ENCODE measurements around the gene SMIM3. TPM values are rescaled to one million over a fixed set of nuclear protein-coding genes. Genes with fewer than 3 reads are reported as not detected.

SMIM3 gene
- total RNA-seq, 1 donor from 2014 or later, result 3.4 TPM

- TF ChIP-seq CTCF (IDR thresholded peaks at IDR 0.05; ENCODE audit: insufficient read depth, low read length, severe bottlenecking), result no peak
- Histone ChIP-seq H3K27me3 (ENCODE audit: control insufficient read depth, insufficient read depth, low read length) (no peaks in the 10 kb centered on the region), H3K36me3 (ENCODE audit: control insufficient read depth, insufficient read depth, low read length) (no peaks in the 10 kb centered on the region), H3K4me3 (ENCODE audit: low read depth, low read length) (no peak overlapping the region)
- DNase-seq (ENCODE audit: low read depth), result no peak
- no peak for FAIRE-seq
These were observed 12.3 kb upstream of the SMIM3 start for GRCh38 chr5:150766251-150766650.

DNA sequence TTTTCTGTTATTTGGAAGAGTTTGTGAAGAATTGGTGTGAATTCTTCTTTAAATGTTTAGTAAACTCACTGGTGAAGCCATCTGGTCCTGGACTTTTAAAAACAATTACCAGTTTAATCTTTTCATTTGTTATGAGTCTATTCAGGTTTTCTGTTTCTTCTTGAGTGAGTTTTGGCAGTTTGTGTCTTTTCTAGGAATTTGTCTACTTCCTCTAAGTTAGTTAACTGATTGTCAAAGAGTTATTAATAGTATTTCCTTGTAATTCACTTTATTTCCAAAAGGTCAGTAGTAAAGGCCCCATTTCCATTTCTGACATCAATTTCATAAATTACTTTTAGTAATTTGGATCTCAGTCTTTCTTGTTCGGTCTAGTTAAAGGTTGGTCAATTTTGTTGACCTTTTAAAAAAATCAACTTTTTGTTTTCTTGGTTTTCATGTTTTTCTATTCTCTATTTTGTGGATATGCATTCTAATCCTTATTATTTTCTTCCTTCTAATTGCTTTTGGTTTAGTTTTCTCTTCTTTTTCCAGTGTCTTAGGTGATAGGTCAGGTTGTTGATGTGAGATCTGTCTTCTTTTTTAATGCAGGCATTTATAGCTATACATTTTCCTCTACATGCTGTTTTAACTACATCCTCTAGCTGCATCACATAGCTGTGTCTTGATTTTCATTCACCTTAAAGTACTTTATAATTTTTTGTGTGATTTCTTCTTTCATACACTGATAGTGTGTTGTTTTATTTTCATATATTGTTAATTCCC is 7.3 kb upstream of the SMIM3 start:
- DNase-seq (ENCODE audit: low read depth) (no peak), FAIRE-seq (no peak)
- TF ChIP-seq CTCF (IDR thresholded peaks at IDR 0.05; ENCODE audit: insufficient read depth, low read length, severe bottlenecking), result no peak
- H3K27me3 ChIP-seq (ENCODE audit: control insufficient read depth, insufficient read depth, low read length), result no peaks in the 10 kb centered on the region
- no peaks in the 10 kb centered on the region for H3K36me3 ChIP-seq (ENCODE audit: control insufficient read depth, insufficient read depth, low read length)
- no peak overlapping the region for H3K4me3 ChIP-seq (ENCODE audit: low read depth, low read length)

- Histone ChIP-seq H3K4me3 (ENCODE audit: low read depth, low read length) (no peak overlapping the region), H3K27me3 (ENCODE audit: control insufficient read depth, insufficient read depth, low read length) (no peaks in the 10 kb centered on the region), H3K36me3 (ENCODE audit: control insufficient read depth, insufficient read depth, low read length) (no peaks in the 10 kb centered on the region)
- no peak for TF ChIP-seq CTCF (IDR thresholded peaks at IDR 0.05; ENCODE audit: insufficient read depth, low read length, severe bottlenecking)
- peak; percentile 99 for DNase-seq (ENCODE audit: low read depth)
- no peak for FAIRE-seq
These were observed 4.4 kb upstream of the SMIM3 start for GRCh38 chr5:150774145-150774544.

- no peak overlapping the region for H3K4me3 ChIP-seq (ENCODE audit: low read depth, low read length)
- H3K27me3 ChIP-seq (ENCODE audit: control insufficient read depth, insufficient read depth, low read length), result no peaks in the 10 kb centered on the region
- H3K36me3 ChIP-seq (ENCODE audit: control insufficient read depth, insufficient read depth, low read length), result no peaks in the 10 kb centered on the region
- TF ChIP-seq CTCF (IDR thresholded peaks at IDR 0.05; ENCODE audit: insufficient read depth, low read length, severe bottlenecking), result no peak
- DNase-seq (ENCODE audit: low read depth) (no peak), FAIRE-seq (no peak)
These were observed 872 bp upstream of the SMIM3 start for GRCh38 chr5:150777685-150778084.

DNA sequence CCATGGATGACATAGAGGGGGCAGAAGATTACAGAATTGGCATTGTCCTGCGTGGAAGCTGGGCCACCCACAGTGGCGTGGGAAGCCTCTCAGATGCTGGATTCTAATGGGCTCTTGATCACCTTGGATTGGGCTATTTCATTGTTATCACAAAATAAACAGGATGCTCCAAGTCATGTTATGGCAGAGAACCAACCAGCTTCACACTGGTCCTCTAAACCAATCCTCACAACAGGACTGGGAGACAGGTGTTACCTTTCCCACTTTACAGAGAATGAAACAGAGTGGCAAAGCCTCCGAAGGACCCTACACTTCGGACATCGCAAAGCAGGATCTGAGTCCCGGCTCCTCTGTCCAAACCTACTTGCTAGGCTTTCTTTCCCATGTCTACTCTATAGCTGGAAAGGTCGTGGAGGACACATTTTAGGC is 455 bp upstream of the SMIM3 start:
- Histone ChIP-seq H3K4me3 (ENCODE audit: low read depth, low read length) (peak overlapping the region; percentile 72), H3K27me3 (ENCODE audit: control insufficient read depth, insufficient read depth, low read length) (no peaks in the 10 kb centered on the region), H3K36me3 (ENCODE audit: control insufficient read depth, insufficient read depth, low read length) (no peaks in the 10 kb centered on the region)
- TF ChIP-seq CTCF (IDR thresholded peaks at IDR 0.05; ENCODE audit: insufficient read depth, low read length, severe bottlenecking), result no peak
- DNase-seq (ENCODE audit: low read depth), result no peak
- no peak for FAIRE-seq

Measured in bronchial epithelial cell (primary cell).